Erythroblast (primary cell): ENCODE data around the gene NFIA.

Source experiments
- DNase-seq, 2 experiments: peaks; one replicate each; lab custom pipeline; 2025; lab: John Stamatoyannopoulos, UW
- GATA1 ChIP-seq: IDR thresholded peaks from 2 replicates; pipeline ENCODE4 v1.6.1; 2011; ENCODE audit warnings: low read depth, mild to moderate bottlenecking, control low read depth, low read length, moderate library complexity
- POLR2A ChIP-seq: IDR thresholded peaks from 2 replicates; pipeline ENCODE4 v1.6.1; 2011; ENCODE audit warnings: mild to moderate bottlenecking, low read length

The NFIA gene

DNA sequence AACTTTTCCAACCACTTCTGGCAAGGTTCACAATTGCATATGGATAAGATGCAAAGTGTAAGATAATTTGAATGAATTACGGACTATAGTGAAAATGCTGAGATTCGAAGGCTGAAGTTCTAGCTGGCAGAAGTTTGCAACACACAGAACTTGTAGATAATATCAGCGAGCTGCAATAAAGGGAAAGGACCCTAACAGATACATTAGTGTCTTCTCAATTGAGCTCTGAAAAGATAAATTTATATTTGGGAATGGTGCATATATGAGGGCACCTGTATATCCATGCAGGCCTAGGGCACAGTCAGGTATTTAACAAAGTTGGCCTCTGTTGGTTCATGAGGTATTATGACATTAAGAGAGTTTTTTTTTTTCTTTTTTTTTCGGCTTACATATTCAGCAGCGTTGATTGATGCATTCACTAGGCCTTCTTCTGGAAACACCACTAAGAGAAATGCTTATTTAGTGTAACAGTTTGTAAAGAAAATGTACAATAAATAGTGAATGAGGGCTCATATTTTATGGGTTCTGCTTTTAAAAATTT lies 2.2 kb downstream of the NFIA start:
- TF ChIP-seq GATA1 (no peak), POLR2A (no peak)
- peak; percentile 38 to 63 for DNase-seq

DNA sequence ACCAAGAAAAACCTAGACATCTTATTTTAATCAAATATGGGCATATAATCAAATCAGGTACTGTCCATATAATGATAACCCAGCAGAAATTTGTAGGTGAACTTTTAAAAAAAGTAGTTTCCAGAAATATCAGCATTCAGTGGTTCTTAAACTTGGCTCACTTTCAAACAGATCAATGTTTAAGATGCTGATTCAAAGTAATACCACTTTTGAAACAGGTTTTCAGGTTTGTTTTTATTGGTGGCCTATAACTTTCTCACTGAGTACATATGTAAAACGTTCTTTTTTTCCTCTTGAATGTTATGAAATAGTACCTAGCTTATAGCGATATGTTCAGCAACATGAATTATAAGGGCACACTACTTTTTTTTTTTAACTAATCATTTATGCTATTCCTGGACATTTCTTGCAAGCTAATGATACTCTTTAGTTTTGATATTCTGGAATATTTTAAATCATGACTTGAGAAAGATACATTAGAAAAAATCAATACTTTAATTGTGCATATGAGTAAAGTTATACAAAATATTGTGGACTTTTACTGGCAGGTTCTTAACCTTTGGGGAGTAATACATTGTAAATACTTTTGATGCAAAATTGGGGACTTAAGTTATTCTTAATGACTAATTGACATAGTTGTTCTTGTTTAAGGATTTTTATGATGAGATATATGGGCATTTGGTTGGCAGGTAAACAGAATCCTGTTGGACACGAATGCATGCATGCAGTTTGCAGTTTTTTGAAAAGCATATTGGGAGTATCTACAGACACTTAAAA lies 3.0 kb downstream of the NFIA start:
- peak in 1 of 2 experiments; percentile 40 for DNase-seq
- TF ChIP-seq GATA1 = no peak
- peak; percentile 8 for TF ChIP-seq POLR2A

DNA sequence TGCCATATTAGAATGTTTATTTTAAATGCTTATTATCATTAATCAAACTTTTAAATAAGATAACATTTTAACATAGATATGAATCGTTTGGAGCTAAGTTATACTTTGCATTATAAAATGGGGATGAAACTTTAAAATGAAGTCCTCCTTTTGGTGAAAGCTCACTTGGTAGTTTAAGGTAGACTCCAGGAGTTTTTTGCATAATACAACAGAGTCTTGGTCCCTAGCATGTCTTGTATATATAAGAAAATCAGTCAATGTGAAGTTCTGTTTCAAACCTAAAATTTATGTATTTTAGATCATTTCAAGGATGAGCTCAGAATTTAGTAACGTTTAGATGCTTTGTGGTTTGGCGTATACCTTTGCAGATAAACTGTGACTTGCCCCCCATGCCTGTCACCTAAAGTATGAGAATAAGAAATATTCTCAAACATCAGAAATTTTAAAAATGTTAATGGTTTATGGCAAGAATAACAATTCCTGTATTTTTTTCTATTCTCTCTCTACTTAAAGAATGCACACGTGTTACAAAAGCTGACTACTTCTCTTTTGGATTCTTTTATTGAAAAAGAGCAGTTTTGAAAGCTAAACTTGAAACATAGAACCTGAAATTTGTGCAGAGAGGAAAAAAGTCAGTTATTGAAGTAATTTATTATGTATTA lies 3.8 kb downstream of the NFIA start:
- no peak for TF ChIP-seq GATA1
- TF ChIP-seq POLR2A = no peak
- DNase-seq = no peak

DNA sequence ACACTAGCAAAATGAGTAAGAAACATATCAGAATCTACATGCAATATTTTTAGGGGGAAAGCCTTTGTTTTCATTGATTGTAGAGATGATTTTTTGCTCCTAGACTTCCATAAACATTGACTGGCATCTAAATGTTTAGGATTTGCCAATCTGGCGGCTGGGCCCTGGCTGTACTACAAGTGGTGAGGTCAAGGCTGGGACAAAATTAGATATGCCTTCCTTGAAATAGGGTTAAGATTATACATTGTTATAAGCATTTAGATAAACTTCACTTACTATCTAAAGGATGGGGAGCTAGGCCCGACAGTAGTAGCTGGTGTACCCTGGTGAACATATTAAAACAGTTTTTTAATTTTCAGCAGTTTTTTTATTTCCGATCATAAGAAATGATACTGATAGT lies 5.2 kb downstream of the NFIA start:
- DNase-seq = no peak
- TF ChIP-seq GATA1 = no peak

DNA sequence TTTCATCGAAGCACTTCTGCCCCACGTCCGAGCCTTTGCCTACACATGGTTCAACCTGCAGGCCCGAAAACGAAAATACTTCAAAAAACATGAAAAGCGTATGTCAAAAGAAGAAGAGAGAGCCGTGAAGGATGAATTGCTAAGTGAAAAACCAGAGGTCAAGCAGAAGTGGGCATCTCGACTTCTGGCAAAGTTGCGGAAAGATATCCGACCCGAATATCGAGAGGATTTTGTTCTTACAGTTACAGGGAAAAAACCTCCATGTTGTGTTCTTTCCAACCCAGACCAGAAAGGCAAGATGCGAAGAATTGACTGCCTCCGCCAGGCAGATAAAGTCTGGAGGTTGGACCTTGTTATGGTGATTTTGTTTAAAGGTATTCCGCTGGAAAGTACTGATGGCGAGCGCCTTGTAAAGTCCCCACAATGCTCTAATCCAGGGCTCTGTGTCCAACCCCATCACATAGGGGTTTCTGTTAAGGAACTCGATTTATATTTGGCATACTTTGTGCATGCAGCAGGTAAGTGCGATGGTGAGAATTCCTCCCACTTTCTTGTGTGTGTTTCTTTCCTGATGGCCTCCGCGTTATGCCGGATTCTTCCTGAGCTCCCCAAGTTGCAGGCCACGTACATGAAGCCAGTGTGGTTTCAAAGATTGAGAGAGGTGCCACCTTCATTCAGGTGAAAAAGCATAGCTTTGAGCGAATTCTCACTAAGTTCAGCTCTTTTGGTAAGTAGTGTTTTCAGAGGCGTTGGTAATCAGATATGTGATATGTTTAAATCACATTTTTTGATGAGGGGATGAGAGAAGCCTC lies 6.0 kb downstream of the NFIA start:
- DNase-seq = no peak
- TF ChIP-seq GATA1 (no peak), POLR2A (no peak)

DNA sequence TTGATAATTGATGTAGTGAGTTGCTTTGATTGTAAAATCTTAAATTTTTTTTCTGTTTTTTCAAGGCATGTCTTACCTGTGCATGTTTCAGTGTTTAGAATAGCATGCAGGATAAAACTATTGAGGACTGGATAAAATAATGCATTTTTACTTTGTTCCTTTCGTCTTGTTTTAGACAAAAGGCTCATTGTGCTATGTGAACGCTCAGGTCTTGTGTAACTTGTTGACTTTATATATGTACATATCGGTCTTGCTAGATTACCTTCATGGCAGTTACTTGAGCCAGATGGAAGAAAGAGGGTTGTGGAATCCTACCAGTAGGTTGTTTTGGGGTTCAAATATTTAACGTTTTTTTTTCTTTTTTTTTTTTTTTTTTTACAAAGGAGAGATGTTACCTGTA lies 7.0 kb downstream of the NFIA start:
- TF ChIP-seq POLR2A (no peak), GATA1 (no peak)
- DNase-seq = no peak

DNA sequence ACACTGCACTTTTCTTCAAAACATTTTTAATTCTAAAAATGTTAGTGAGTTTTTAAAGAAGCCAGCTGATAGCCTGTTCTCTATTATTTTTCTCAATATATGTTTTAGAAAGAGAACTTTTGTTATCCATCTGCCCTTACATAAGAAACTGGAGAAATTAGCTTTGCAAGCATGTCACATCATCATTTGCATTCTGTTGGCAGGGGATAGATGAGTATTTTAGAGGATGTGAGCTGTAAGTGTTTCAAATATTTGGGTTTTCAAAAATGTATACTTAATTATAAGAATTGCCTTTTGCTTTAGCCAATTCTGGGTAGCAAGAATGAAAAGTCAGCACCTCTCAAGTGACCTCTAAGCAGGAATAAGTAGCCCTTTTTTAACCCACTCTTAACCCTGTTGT lies 7.4 kb downstream of the NFIA start:
- no peak for DNase-seq
- TF ChIP-seq POLR2A (no peak), GATA1 (no peak)

DNA sequence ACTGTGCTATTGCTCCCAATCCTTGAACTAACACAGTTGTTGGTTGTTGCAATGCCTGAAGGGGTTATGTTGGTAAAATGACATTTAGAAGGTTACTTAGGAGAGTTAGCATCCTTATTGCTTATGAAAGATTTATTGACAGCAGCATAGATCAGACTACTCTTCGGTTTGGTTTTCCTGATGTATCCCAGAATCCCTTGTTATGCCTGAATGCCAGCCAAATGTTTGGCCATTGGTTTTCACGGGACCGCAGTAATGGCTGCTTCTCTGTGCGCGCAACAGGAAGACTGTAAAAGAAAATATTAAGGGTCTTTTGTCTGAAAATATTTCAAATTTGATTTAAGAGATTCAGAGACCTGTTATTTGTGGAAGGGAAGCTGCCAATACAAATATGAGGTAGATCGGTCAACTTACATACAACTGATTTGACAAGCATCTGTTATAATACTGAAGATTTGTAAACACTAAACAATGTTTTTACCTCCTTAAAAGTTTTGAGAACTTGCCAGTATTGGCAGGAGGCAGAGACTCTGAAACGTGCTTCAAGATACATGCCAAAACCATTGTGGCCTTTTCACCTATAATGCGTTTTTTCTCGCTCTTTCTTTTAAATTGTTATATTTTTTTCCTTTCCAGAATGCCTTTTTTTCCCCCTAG lies 8.3 kb downstream of the NFIA start:
- TF ChIP-seq POLR2A (no peak), GATA1 (no peak)

DNA sequence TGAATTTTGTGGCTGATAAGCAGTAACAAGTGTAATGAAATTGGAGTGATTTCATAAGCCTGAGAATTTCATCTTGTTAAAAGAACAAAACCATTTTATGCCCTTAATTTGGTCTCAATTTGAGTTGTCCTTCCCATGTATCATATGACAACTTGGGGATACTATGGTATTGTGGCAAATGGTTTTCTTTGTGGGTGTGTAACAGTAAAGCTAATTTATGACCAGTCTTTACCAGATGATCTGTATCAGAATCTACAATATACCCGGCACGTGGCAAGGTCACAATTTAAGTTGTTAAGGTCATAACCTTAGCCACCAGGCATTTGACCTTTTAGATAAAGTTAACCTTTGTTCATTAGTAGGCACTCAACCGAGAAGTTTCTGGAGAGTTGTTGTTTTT lies 9.1 kb downstream of the NFIA start:
- TF ChIP-seq POLR2A (no peak), GATA1 (no peak)
- no peak for DNase-seq

More for the DNA sequence above, 8.3 kb downstream of the NFIA start:
- DNase-seq = no peak

DNA sequence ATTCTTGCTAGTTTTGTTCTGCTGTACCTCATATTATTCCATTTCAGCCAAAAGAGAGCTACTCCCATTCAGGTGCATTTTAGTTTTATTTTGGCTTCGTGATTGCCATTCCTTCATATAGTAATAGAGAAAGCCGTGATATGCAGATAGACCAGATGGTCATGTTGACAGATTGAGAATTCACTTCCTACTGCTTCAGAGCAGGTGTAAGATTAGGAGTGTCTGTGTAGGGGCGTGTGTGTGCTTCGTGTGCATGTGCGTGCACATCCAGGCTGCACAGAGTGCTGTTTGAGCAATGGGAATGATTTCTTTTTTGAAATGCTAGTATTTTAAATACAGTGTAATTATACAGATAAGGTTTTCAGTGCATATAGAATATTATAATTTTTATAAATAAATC lies 10.3 kb downstream of the NFIA start:
- TF ChIP-seq POLR2A = no peak
- peak in 1 of 2 experiments; percentile 20 for DNase-seq

DNA sequence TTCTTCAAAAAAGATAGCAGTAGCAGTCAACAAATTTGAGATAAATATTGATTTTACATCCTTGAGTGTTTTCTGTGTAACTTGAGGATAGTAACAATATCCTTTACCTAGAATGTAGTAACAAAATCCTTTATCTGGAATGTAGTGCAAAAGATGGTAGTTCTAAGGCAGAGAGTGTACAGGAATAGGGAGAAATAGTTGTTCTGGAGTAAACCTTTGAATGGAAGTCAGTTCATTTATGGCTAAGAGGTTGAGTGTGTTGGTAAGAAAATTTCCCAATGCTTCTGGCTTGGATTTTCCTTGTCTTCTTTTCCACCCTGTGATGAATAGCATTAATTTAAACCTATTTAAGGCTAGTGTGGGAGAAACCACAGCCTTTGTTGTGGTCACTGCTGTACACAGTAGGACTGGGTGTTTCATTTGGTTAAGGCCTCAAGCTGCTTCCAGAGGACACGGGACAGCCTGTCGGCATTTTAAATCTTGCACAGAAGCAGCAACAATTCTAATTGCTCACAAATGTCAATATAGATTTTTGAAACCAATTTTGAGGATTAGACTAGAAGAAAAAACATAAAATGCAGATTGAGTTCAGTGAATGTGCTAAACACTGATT lies 11.3 kb downstream of the NFIA start:
- TF ChIP-seq GATA1 = no peak
- no peak for TF ChIP-seq POLR2A
- DNase-seq = no peak

DNA sequence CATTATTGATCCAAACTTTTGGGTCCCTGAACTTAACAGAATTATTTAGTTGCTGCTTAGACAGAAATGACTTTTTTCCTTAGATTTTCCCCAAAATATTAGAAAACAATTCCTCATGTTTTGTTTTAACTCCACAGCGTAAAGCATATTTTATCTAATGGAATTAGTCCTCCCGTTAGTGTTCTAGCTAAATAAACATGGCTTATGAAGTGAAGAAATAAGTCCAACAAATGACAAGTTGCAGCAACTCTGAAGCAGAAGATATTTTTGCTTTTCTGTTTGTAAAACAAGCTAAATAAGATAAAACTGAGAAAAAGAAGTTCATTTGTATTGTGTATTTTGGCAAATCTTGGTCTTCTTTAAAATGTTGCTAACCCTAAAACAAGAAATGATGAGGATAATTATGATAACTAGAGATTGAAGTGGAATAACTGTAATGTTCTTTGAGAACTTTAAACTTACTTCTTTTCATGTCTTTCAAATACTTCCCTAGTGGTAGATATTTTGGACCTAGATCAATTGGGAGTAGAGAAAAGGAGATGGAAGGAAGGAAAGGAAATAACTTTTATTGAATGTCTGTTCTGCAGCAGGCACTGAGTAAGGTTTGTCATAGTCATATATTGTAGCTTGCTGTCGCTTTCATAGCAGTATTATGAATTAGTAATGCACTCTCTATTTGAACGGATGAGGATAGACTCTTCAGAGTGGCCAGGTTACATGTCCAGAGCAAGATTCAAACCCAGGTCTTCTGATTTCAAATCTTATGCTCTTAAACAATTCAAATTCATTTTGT lies 12.5 kb downstream of the NFIA start:
- DNase-seq = no peak
- no peak for TF ChIP-seq POLR2A
- no peak for TF ChIP-seq GATA1
